ENCODE results near the gene CAB39L. TPM values are rescaled to one million over a fixed set of nuclear protein-coding genes. Genes with fewer than 3 reads are reported as not detected.
"Not testable (repeated sequence)": the region's sequence is repeated elsewhere in the genome, so short reads cannot be mapped to it uniquely, and the experiment has no call there.

CAB39L gene
- total RNA-seq, 2 donors from 2014 or later, result 5.3 to 8.6 TPM

- H3K9ac ChIP-seq (ENCODE audit: extremely low read depth, low read length, poor library complexity, severe bottlenecking), result no peak overlapping the region
- H3K36me3 Mint-ChIP-seq (ENCODE audit: low read depth), result no peaks in the 10 kb centered on the region
- DNase-seq, result no peak
- TF ChIP-seq CTCF (conservative IDR thresholded peaks at IDR 0.05), result no peak
- H3K4me3 ChIP-seq (ENCODE audit: low read length), result no peak overlapping the region
- peaks cover 7% of the 10 kb centered on the region for H3K4me1 ChIP-seq (ENCODE audit: control insufficient read depth, insufficient read depth, low read length)
- H3K9me3 ChIP-seq (ENCODE audit: control insufficient read depth, low read length), result no peaks in the 10 kb centered on the region
- peaks cover 3% of the 10 kb centered on the region for H3K27me3 Mint-ChIP-seq (ENCODE audit: insufficient read depth)
- WGBS, 2 experiments (ENCODE audit: insufficient coverage in 1 of 2, insufficient read length in 1 of 2), result no CpG with 5 or more reads among the region's 1 CpG
- no peaks in the 10 kb centered on the region for H3K27me3 ChIP-seq (ENCODE audit: control insufficient read depth, insufficient read depth, low read length, poor library complexity, severe bottlenecking)
- no peak overlapping the region for H3K4me3 Mint-ChIP-seq
- H3K9me3 Mint-ChIP-seq, result no peaks in the 10 kb centered on the region
- H3K36me3 ChIP-seq (ENCODE audit: control insufficient read depth, insufficient read depth, low read length), result no peaks in the 10 kb centered on the region
- no peak overlapping the region for H3K27ac Mint-ChIP-seq
- peaks cover 6% of the 10 kb centered on the region for H3K4me1 Mint-ChIP-seq
- no peak overlapping the region for H3K27ac ChIP-seq (ENCODE audit: low read depth, low read length)
These were observed 113.4 kb downstream of the CAB39L start for GRCh38 chr13:49330546-49330864.

GRCh38 chr13:49329831-49330545, 113.9 kb downstream of the CAB39L start:
- Mint-ChIP-seq H3K4me3 (no peak overlapping the region), H3K36me3 (ENCODE audit: low read depth) (no peaks in the 10 kb centered on the region), H3K9me3 (no peaks in the 10 kb centered on the region), H3K27me3 (ENCODE audit: insufficient read depth) (peaks cover 3% of the 10 kb centered on the region), H3K4me1 (peaks cover 6% of the 10 kb centered on the region), H3K27ac (peak overlapping the region; percentile 28)
- no peak overlapping the region for H3K27ac ChIP-seq (ENCODE audit: low read depth, low read length)
- WGBS, 2 experiments (ENCODE audit: insufficient coverage in 1 of 2, insufficient read length in 1 of 2), result 72 to 78% methylated on average over 5 to 8 of the region's 8 CpGs
- peaks cover 2% of the 10 kb centered on the region for H3K4me1 ChIP-seq (ENCODE audit: control insufficient read depth, insufficient read depth, low read length)
- TF ChIP-seq CTCF (conservative IDR thresholded peaks at IDR 0.05), result peak; percentile 49
- peak overlapping the region; percentile 33 for H3K4me3 ChIP-seq (ENCODE audit: low read length)
- no peak for DNase-seq
- H3K27me3 ChIP-seq (ENCODE audit: control insufficient read depth, insufficient read depth, low read length, poor library complexity, severe bottlenecking), result no peaks in the 10 kb centered on the region
- H3K9me3 ChIP-seq (ENCODE audit: control insufficient read depth, low read length), result no peaks in the 10 kb centered on the region
- H3K9ac ChIP-seq (ENCODE audit: extremely low read depth, low read length, poor library complexity, severe bottlenecking), result peak overlapping the region; percentile 11
- no peaks in the 10 kb centered on the region for H3K36me3 ChIP-seq (ENCODE audit: control insufficient read depth, insufficient read depth, low read length)

GRCh38 chr13:49327145-49327544, 116.7 kb downstream of the CAB39L start:
- not testable (repeated sequence) for H3K27me3 Mint-ChIP-seq (ENCODE audit: insufficient read depth); H3K27ac Mint-ChIP-seq; H3K27ac ChIP-seq (ENCODE audit: low read depth, low read length); H3K9ac ChIP-seq (ENCODE audit: extremely low read depth, low read length, poor library complexity, severe bottlenecking); DNase-seq; H3K9me3 ChIP-seq (ENCODE audit: control insufficient read depth, low read length); H3K4me1 ChIP-seq (ENCODE audit: control insufficient read depth, insufficient read depth, low read length); H3K36me3 Mint-ChIP-seq (ENCODE audit: low read depth); H3K4me3 ChIP-seq (ENCODE audit: low read length); H3K9me3 Mint-ChIP-seq; H3K27me3 ChIP-seq (ENCODE audit: control insufficient read depth, insufficient read depth, low read length, poor library complexity, severe bottlenecking); H3K4me1 Mint-ChIP-seq; H3K4me3 Mint-ChIP-seq; H3K36me3 ChIP-seq (ENCODE audit: control insufficient read depth, insufficient read depth, low read length)
- 95 to 98% methylated on average over 3 of the region's 3 CpGs for WGBS, 2 experiments (ENCODE audit: insufficient coverage in 1 of 2, insufficient read length in 1 of 2)
